OCI-LY1 (cell line): ENCODE results near the gene HOXB4.

Experiments used
- H2AFZ ChIP-seq: fragments of 200-600 bp; sonication (generic), shearing (Covaris generic); 2 replicates; pipeline ENCODE4 v1.6.0; 2014; ENCODE audit warnings: antibody characterized with exemption, mild to moderate bottlenecking, low read length
- H3F3A ChIP-seq: fragments of 200-600 bp; sonication (generic), shearing (Covaris generic); 2 replicates; pipeline ENCODE4 v1.6.0; 2014; ENCODE audit warnings: mild to moderate bottlenecking, antibody characterized with exemption, low read length, moderate library complexity; ENCODE audit not compliant: insufficient read depth
- H3K27ac ChIP-seq: fragments of 200-600 bp; sonication (generic); 2 replicates; pipeline ENCODE4 v1.5.1; 2014; ENCODE audit warnings: low read length, mixed run types, mild to moderate bottlenecking, low read depth; ENCODE audit not compliant: poor library complexity, severe bottlenecking
- H3K27me3 ChIP-seq: fragments of 200-600 bp; sonication (generic); 2 replicates; pipeline ENCODE4 v1.6.0; 2014; ENCODE audit warnings: antibody characterized with exemption, mild to moderate bottlenecking, low read length, moderate library complexity; ENCODE audit not compliant: insufficient read depth
- H3K36me3 ChIP-seq: fragments of 200-600 bp; sonication (generic); 2 replicates; pipeline ENCODE4 v1.6.1; 2014; ENCODE audit warnings: mild to moderate bottlenecking, antibody characterized with exemption, low read length, moderate library complexity, mixed read lengths; ENCODE audit not compliant: insufficient read depth
- H3K4me1 ChIP-seq: fragments of 200-600 bp; sonication (generic); 2 replicates; pipeline ENCODE4 v1.5.1; 2014; ENCODE audit warnings: mild to moderate bottlenecking, low read length, moderate library complexity; ENCODE audit not compliant: insufficient read depth, severe bottlenecking
- H3K4me2 ChIP-seq: fragments of 200-600 bp; sonication (generic), shearing (Covaris generic); 2 replicates; pipeline ENCODE4 v1.6.1; 2014; ENCODE audit warnings: low read length
- H3K4me3 ChIP-seq: fragments of 200-600 bp; sonication (generic); 2 replicates; pipeline ENCODE4 v1.5.1; 2014; ENCODE audit warnings: low read length, low read depth, mild to moderate bottlenecking, mixed read lengths; ENCODE audit not compliant: poor library complexity, severe bottlenecking
- H3K79me2 ChIP-seq: fragments of 200-600 bp; shearing (Covaris generic); 2 replicates; pipeline ENCODE4 v1.6.1; 2016; ENCODE audit warnings: mixed run types, low read length, mixed read lengths; ENCODE audit not compliant: insufficient read depth
- H3K9ac ChIP-seq: fragments of 200-600 bp; sonication (generic), shearing (Covaris generic); 2 replicates; pipeline ENCODE4 v1.6.1; 2014; ENCODE audit warnings: mild to moderate bottlenecking, low read length, mixed read lengths
- H3K9me2 ChIP-seq: fragments of 200-600 bp; sonication (generic), shearing (Covaris generic); 2 replicates; pipeline ENCODE4 v1.6.1; 2014; ENCODE audit warnings: low read depth, mild to moderate bottlenecking, low read length, mixed read lengths
- H3K9me3 ChIP-seq: fragments of 200-600 bp; shearing (Covaris generic); 2 replicates; pipeline ENCODE4 v1.6.1; 2014; ENCODE audit warnings: low read length, mixed read lengths
- H4K20me1 ChIP-seq: fragments of 200-600 bp; sonication (generic), shearing (Covaris generic); 2 replicates; pipeline ENCODE4 v1.6.0; 2016; ENCODE audit warnings: mild to moderate bottlenecking, low read length; ENCODE audit not compliant: insufficient read depth
- CTCF ChIP-seq: fragments of 200-600 bp; sonication (generic), shearing (Covaris generic); IDR thresholded peaks from 2 replicates; pipeline ENCODE4 v1.5.1; 2017; ENCODE audit warnings: mild to moderate bottlenecking, antibody characterized with exemption, low read length, moderate library complexity, mixed read lengths
- EZH2 ChIP-seq: fragments of 200-600 bp; sonication (generic), shearing (Covaris generic); IDR thresholded peaks from 2 replicates; pipeline ENCODE4 v1.8.0; 2017; ENCODE audit warnings: borderline replicate concordance, mixed run types, mild to moderate bottlenecking, antibody characterized with exemption, low read length, moderate library complexity, mixed read lengths

The HOXB4 gene

DNA sequence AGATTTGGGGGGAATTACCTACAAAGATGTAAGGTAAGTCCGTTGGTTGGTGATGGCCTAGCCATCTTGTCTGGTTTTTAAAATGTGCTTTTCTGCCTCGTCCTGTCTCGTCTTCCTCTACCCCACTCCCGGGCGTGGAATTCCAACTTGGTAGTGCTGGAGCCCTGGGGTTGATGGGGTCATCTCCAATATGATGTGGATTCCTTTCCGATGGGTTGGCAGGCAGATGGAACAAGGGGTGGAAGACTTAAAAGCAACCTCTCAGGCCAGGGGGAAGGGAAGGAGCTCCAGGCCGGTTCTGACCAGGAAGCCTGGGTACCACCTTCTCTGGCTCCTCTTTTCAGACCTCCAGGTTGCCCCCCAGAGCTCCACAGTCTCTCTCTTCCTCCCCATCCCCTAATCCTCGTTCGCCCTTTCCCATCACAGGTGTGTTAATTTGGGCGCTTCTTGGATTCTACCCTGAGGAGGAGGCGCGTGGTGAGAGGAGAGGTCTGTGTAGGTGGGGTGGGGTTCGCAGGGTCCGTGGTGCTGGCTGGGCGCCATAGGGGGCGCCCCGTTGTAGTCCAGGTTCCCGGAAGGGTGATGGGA is 28.1 kb downstream of the HOXB4 start:
- Histone ChIP-seq H3F3A (no peaks in the 10 kb centered on the region), H3K9me2 (no peaks in the 10 kb centered on the region), H3K79me2 (no peaks in the 10 kb centered on the region), H3K4me2 (no peak overlapping the region), H3K4me3 (no peak overlapping the region), H3K9me3 (no peaks in the 10 kb centered on the region), H3K27ac (no peak overlapping the region), H2AFZ (no peak overlapping the region), H3K27me3 (no peaks in the 10 kb centered on the region), H3K9ac (no peak overlapping the region), H4K20me1 (no peaks in the 10 kb centered on the region), H3K4me1 (no peaks in the 10 kb centered on the region), H3K36me3 (no peaks in the 10 kb centered on the region)
- TF ChIP-seq EZH2 (no peak), CTCF (no peak)

DNA sequence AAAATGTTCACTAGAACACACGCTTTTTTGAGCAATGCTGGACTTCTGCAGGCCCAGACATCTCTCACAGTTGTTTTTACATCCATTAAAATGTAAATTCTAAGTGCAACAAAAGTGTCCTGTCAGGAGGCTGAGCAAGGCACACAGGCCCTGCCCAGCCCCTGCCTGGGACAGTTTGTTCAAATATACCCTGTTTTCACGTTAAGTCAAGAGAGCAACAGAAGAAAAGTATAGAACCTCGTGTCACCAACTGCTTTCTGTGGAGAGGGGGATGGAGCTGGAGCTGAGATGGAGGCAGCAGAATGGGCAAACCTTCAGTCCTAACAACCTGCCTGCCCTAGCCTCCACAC is 28.9 kb downstream of the HOXB4 start:
- no peaks in the 10 kb centered on the region for H3K4me1 ChIP-seq

GRCh38 chr17:48548523-48549280 is 29.4 kb downstream of the HOXB4 start:
- no peaks in the 10 kb centered on the region for H3K27me3 ChIP-seq
- no peaks in the 10 kb centered on the region for H4K20me1 ChIP-seq
- no peaks in the 10 kb centered on the region for H3K36me3 ChIP-seq
- H3K4me2 ChIP-seq: no peak overlapping the region
- H2AFZ ChIP-seq: no peak overlapping the region
- H3K27ac ChIP-seq: no peak overlapping the region
- TF ChIP-seq EZH2: no peak
- no peak for TF ChIP-seq CTCF
- no peaks in the 10 kb centered on the region for H3K4me1 ChIP-seq
- H3K9me3 ChIP-seq: no peaks in the 10 kb centered on the region
- no peak overlapping the region for H3K9ac ChIP-seq
- H3K4me3 ChIP-seq: no peak overlapping the region
- H3F3A ChIP-seq: no peaks in the 10 kb centered on the region
- H3K79me2 ChIP-seq: no peaks in the 10 kb centered on the region
- H3K9me2 ChIP-seq: no peaks in the 10 kb centered on the region

More for the DNA sequence above, 28.9 kb downstream of the HOXB4 start:
- H3F3A ChIP-seq: no peaks in the 10 kb centered on the region
- no peaks in the 10 kb centered on the region for H3K36me3 ChIP-seq
- TF ChIP-seq CTCF (no peak), EZH2 (no peak)
- no peak overlapping the region for H2AFZ ChIP-seq
- H4K20me1 ChIP-seq: no peaks in the 10 kb centered on the region
- H3K79me2 ChIP-seq: no peaks in the 10 kb centered on the region
- no peak overlapping the region for H3K27ac ChIP-seq
- H3K9me3 ChIP-seq: no peaks in the 10 kb centered on the region
- no peak overlapping the region for H3K4me3 ChIP-seq
- no peaks in the 10 kb centered on the region for H3K9me2 ChIP-seq
- H3K27me3 ChIP-seq: no peaks in the 10 kb centered on the region
- no peak overlapping the region for H3K9ac ChIP-seq
- no peak overlapping the region for H3K4me2 ChIP-seq
